Thymus (tissue), 11 donors: ENCODE results near the gene ACIN1. TPM values are rescaled to one million over a fixed set of nuclear protein-coding genes. Genes with fewer than 3 reads are reported as not detected.

ENCODE experiments used
- DNase-seq, 9 donors: peaks; one replicate each; pipeline ENCODE4 v3.0.0-alpha.2; 2013; ENCODE audit warnings: low spot score in 9 of 9, low read depth in 6 of 9, missing footprints in 1 of 9
- H3K27ac ChIP-seq, 2 donors: one replicate each; pipeline ENCODE4 v1.5.1; 2013; ENCODE audit warnings: control low read depth in 1 of 2, low read depth in 1 of 2, low read length in 1 of 2, mild to moderate bottlenecking in 1 of 2, moderate library complexity in 1 of 2
- H3K27me3 ChIP-seq, 2 donors: one replicate each; pipeline ENCODE4 v1.5.1; 2013; ENCODE audit warnings: low read length in 1 of 2; ENCODE audit not compliant: control insufficient read depth in 2 of 2, insufficient read depth in 1 of 2
- H3K36me3 ChIP-seq, 2 donors: one replicate each; pipeline ENCODE4 v1.5.1; 2013; ENCODE audit warnings: low read length in 1 of 2, mild to moderate bottlenecking in 1 of 2, moderate library complexity in 1 of 2; ENCODE audit not compliant: control insufficient read depth in 2 of 2, insufficient read depth in 2 of 2
- H3K4me1 ChIP-seq, 2 donors: one replicate each; pipeline ENCODE4 v1.5.1; 2013; ENCODE audit warnings: low read length in 2 of 2; ENCODE audit not compliant: control insufficient read depth in 2 of 2, insufficient read depth in 2 of 2
- H3K4me3 ChIP-seq, 2 donors: one replicate each; pipeline ENCODE4 v1.5.1; 2013; ENCODE audit warnings: low read length in 2 of 2, control low read depth in 1 of 2, mild to moderate bottlenecking in 1 of 2
- H3K9me3 ChIP-seq, 2 donors: one replicate each; pipeline ENCODE4 v1.5.1; 2013; ENCODE audit warnings: low read length in 1 of 2, mild to moderate bottlenecking in 1 of 2; ENCODE audit not compliant: control insufficient read depth in 2 of 2, insufficient read depth in 1 of 2
- WGBS: extraction: QIAGEN DNeasy Blood & Tissue Kit; methylation state at CpG from one replicate; pipeline ENCODE4 v1.1.7; 2013; 5-methylcytosine and 5-hydroxymethylcytosine counted together
- polyA plus RNA-seq: library from polyadenylated mRNA; stranded (reverse); fragments of 200-250 nt; gene quantifications from one replicate; pipeline ENCODE4 v1.2.3, GENCODE V29; 2013
- total RNA-seq: library from RNA; stranded (reverse); fragments of 120-200 nt; gene quantifications from one replicate; pipeline ENCODE4 v1.2.4, GENCODE V29; 2013
- donor health status: healthy.

The ACIN1 gene
- total and polyA plus RNA-seq, 2 donors = 75.6 to 123 TPM

DNA sequence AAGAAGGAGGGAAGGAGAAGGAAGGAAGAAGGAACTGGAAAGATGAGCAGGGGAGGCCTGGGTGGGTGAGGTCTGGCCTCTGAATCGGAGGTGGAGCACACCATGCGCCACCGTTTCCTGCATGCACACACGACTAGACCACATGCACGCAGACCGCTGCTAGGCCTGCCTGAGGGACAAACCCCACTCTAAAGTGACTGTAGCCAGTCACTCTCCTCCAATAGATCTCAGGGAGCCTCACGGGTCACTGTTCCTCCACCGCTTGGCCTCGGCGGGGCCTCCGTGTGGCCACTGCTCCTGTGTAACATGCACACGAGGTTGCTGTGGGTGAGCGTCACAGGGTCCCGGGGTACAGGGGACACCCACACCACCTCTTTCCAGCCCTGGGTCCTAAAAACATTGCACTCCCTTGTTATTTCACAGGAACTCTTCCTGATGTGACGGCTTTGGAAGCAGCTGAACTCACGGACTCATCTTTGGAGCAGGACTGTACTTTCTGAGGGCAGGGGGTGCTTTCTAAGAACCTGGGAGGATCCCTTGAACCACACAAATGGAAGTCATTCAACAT is 41.7 kb upstream of the ACIN1 start:
- H3K4me3 ChIP-seq = no peak overlapping the region
- DNase-seq = no peak
- no peaks in the 10 kb centered on the region for H3K27me3 ChIP-seq
- H3K36me3 ChIP-seq = no peaks in the 10 kb centered on the region
- 94% methylated on average over 16 of the region's 16 CpGs for WGBS
- H3K9me3 ChIP-seq = no peaks in the 10 kb centered on the region
- no peaks in the 10 kb centered on the region for H3K4me1 ChIP-seq
- no peak overlapping the region for H3K27ac ChIP-seq

DNA sequence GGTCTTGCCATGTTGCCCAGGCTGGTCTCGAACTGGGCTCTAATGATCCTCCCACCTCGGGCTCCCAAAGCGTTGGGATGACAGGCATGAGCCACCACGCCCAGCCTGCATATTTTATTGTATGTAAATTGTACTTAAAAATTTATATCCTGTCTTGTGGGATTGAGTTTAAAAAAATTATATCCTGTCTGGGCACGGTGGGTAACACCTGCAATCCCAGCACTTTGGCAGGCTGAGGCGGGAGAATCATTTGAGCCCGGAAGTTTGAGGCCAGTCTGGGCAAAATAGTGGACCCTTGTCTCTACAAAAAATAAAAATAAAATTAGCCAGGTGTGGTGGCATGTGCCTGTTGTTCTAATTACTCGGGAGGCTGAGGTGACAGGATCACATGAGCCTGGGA is 38.0 kb upstream of the ACIN1 start:
- H3K4me3 ChIP-seq = no peak overlapping the region
- H3K27ac ChIP-seq = no peak overlapping the region
- no peaks in the 10 kb centered on the region for H3K4me1 ChIP-seq
- 53% methylated on average over 8 of the region's 8 CpGs for WGBS
- H3K36me3 ChIP-seq = no peaks in the 10 kb centered on the region
- no peaks in the 10 kb centered on the region for H3K9me3 ChIP-seq
- peaks cover 0 to 4% of the 10 kb centered on the region in 2 donors for H3K27me3 ChIP-seq
- no peak for DNase-seq

DNA sequence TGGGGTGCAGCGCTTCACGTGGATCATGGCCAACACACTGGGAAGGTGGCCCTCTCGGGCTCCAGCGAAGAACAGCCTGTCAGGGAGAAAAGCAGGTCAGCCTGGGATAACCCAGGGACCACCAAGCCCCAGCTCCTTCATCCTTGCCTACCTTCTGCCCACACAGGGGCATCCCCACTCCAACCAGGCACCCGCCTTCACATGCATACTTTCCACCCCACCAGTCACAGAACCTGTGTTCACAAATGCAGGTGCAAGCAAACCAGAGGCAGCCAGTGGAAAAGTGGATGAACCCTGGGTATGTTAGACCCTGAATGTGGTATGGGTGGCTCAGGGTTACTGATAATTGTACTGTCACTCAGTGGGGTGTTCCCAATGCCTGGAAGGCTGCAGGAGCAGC is 36.5 kb upstream of the ACIN1 start:
- no peak for DNase-seq
- Histone ChIP-seq H3K27ac (no peak overlapping the region), H3K4me3 (no peak overlapping the region), H3K4me1 (no peaks in the 10 kb centered on the region), H3K9me3 (no peaks in the 10 kb centered on the region), H3K36me3 (no peaks in the 10 kb centered on the region), H3K27me3 (peaks cover 0 to 4% of the 10 kb centered on the region in 2 donors)
- WGBS = 95% methylated on average over 5 of the region's 5 CpGs

DNA sequence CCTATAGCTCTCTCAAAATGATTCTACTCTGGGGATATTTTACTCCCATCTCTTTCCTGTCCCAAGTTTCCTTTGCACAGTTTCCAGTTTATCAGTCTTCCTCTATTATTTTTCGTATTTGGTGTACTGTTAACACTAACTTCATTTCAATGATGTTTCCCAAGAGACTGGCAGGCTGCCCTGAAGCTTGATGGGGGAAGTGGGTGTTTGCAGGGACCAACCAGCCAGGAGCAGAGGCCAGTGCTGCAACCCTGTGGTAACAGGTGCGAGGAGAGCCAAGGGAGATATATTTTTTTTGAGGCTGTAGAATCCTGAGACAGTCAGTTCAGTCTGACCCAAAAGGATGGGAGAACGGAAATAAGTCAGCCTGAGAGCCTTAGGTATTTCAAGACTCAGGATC is 35.9 kb upstream of the ACIN1 start:
- H3K9me3 ChIP-seq = no peaks in the 10 kb centered on the region
- no peak overlapping the region for H3K27ac ChIP-seq
- no peaks in the 10 kb centered on the region for H3K4me1 ChIP-seq
- WGBS = 62% methylated on average over 3 of the region's 3 CpGs
- H3K4me3 ChIP-seq = no peak overlapping the region
- H3K36me3 ChIP-seq = no peaks in the 10 kb centered on the region
- no peak for DNase-seq
- H3K27me3 ChIP-seq = peaks cover 0 to 4% of the 10 kb centered on the region in 2 donors

DNA sequence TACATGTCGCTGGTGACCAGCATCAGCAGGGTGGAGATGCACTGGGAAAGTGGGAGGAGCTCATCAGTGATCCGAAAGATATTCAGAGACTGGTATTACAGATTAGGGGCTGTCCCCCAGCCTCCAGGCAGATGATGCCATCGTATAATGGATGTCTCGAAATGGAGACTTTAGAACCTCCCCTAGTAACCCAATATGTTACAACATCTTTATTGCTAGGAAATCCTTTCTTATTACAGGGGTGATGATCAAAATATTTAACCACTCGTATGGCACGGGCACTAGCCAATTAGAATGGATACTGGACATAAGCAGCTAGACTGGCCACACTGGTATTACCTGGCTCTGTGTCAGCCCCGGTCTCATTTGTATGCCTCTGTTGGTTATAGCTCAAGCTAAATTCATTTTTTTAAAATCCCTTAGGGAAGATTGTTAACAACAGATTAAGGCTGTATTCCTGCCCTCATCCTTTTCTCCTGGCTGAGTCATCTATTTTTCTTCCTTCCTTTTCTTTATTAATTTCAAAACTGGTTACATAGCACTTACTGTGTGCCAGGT is 34.9 kb upstream of the ACIN1 start:
- Histone ChIP-seq H3K9me3 (no peaks in the 10 kb centered on the region), H3K27me3 (peaks cover 0 to 7% of the 10 kb centered on the region in 2 donors), H3K4me3 (no peak overlapping the region), H3K27ac (no peak overlapping the region), H3K4me1 (no peaks in the 10 kb centered on the region), H3K36me3 (no peaks in the 10 kb centered on the region)
- DNase-seq = no peak
- WGBS = 97% methylated on average over 7 of the region's 7 CpGs

DNA sequence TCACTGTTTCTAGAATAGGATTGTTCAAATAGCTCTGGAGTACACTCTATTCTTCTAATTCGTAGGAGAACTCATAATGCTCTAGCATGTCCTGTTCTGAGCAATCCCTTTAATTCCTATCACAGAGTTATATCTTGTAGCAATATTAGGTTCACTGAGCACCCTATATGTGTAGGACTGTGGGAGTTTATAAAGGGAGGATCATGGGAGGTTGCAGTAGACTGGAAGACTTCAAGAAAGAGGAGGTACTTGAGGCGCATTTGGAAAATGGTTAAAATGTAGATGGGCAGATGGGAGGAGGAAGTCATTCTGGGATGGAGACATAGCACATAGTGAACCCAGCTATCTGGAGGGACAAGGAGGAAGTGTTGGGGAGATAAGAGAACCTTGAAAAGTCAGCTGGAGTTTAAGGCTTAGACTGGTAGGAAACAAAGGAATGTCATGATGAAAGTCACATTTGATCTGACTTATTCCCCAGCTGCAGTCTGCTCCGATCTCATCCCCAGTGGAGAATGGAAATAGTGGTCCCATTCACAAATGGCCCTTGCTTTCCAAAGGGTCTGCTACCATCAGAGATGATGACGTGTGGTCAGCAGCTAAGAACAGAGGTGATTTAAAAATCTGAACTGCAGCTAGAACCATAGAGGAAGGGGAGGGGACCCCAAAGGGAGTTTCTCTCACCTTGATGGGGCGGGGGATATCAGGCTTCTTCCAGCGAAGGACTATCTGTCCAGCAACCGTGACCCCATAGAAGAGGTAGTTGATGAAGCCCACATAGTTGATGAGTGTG is 34.2 kb upstream of the ACIN1 start:
- DNase-seq = no peak
- Histone ChIP-seq H3K36me3 (no peaks in the 10 kb centered on the region), H3K9me3 (no peaks in the 10 kb centered on the region), H3K27me3 (peaks cover 0 to 7% of the 10 kb centered on the region in 2 donors), H3K27ac (no peak overlapping the region), H3K4me1 (no peaks in the 10 kb centered on the region), H3K4me3 (no peak overlapping the region)
- 90% methylated on average over 7 of the region's 7 CpGs for WGBS

DNA sequence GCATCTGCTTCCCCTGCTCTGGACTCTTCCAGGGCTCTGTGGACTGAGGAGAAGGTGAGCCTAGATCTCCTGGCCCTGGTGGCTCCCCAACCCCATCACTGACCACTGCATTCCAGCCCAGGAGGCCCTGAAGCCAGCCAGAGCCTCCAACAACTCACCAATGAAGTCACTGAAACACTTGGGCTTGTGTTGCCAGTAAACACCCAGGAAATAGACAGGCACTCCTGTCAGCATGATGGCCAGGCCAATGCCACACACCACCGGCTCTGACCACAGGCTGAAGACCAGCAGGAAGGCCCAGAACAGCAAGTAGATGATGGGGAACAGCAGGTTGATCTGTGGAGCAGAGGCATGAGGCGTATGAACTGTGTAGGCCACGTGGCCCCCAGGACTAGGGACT is 32.9 kb upstream of the ACIN1 start:
- DNase-seq = no peak
- WGBS = 95% methylated on average over 3 of the region's 3 CpGs
- no peak overlapping the region for H3K27ac ChIP-seq
- H3K4me3 ChIP-seq = no peak overlapping the region
- H3K27me3 ChIP-seq = peaks cover 0 to 7% of the 10 kb centered on the region in 2 donors
- H3K36me3 ChIP-seq = no peaks in the 10 kb centered on the region
- H3K4me1 ChIP-seq = no peaks in the 10 kb centered on the region
- no peaks in the 10 kb centered on the region for H3K9me3 ChIP-seq

DNA sequence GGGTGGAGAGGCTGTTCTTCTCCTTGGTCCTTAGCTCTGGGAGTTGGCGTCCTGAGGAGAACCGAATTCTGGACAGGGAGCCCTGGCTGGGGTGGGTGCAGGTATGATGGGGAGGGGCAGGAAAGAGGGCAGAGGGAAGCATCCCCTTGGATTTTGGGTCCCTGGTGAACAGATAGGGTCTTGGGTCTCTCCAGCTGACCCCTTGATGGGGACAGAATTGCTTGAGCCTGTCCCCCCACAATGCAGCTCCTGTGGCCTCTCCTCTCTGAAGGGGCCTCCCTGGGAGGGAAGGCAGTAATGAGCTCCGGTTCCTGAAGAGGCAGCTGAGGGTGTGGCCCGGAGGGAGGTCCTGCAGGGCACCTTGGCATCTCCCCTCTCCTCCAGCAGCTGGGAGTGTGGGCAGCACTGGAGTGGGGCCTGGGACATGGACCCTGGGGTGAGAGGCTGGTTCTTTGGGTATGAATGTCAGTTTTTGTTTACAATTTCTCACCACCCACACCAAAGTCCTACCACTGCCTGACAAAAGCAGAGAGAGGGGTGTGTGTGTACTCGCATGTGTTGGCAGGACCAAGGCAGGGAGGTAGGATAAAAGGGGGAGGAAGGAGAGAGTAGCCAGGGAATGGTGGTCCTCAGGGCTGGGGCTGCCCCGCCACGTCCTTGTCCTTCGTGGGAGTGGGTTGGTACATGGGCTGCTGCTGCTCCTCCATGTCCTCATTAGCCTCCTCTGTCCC is 31.8 kb upstream of the ACIN1 start:
- no peaks in the 10 kb centered on the region for H3K36me3 ChIP-seq
- no peak overlapping the region for H3K27ac ChIP-seq
- no peak for DNase-seq
- H3K27me3 ChIP-seq = peaks cover 0 to 7% of the 10 kb centered on the region in 2 donors
- no peak overlapping the region for H3K4me3 ChIP-seq
- WGBS = 96% methylated on average over 8 of the region's 8 CpGs
- no peaks in the 10 kb centered on the region for H3K4me1 ChIP-seq
- no peaks in the 10 kb centered on the region for H3K9me3 ChIP-seq
